GM12892 (cell line): ENCODE results near the gene SYNE1.

Experiments used
- POLR2A ChIP-seq: IDR thresholded peaks from 2 replicates; pipeline ENCODE4 v1.6.1; 2011; ENCODE audit warnings: low read depth, low read length, control low read depth
- POLR2AphosphoS5 ChIP-seq: IDR thresholded peaks from 2 replicates; pipeline ENCODE4 v1.6.1; 2011; ENCODE audit warnings: low read depth, low read length, control low read depth

- TF ChIP-seq POLR2A (no peak), POLR2AphosphoS5 (no peak)
These were observed 336.0 kb downstream of the SYNE1 start for GRCh38 chr6:152301021-152301764.
